ENCODE measurements around the gene ZNF516.

DNA sequence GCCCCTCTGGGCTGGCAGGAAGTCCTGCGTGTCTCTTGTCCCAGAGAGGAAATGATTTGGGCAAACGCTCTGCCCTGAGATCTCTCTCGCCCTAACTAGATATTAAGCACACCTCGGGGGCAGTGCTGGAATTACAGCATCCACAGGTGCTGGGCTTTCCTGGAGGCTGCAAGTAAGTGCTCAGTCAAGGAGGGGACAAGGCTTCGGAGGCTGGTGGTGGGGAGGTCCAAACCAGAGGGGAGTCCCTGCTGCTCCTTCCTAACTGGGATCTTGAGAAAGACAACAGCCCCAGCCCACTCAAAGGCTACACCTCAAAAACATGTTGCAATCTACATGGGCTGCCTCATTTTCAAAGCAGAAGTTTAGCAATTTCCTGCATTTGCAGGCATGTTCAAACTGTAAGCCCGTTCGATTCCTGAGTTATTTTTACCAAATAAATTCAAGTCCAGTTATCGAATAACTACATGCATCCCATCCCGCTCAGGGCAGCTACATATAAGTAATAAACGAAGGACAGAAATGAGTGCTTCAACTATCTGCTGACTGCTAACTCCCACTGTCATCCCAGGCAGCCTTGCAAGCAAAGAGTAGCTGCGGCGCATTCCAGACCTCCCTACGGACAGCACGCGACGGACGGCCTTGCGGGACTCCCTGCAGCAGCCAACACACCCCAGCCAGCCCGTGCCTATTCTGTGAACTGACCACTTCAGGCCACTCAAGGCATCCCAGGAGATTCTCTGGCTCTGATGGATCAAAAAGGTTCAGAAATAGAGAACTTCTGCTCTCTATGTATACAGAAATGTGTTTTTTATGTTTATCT is 27.5 kb downstream of the ZNF516 start:
- TF ChIP-seq EZH2 (IDR thresholded peaks at IDR 0.05; ENCODE audit: insufficient read depth, poor library complexity, severe bottlenecking) (no peak), EZH2phosphoT487 (IDR thresholded peaks at IDR 0.05; ENCODE audit: insufficient read depth, low read depth) (no peak)

Data from GM23248 (cell line).